ENCODE results near the gene KRT40.

GRCh38 chr17:41026715-41027471 lies 42.8 kb upstream of the KRT40 start, which contains the start of gene KRTAP1-5:
- no peak for TF ChIP-seq CTCF (IDR thresholded peaks at IDR 0.05; ENCODE audit: insufficient read depth, low read length)
- TF ChIP-seq REST (IDR thresholded peaks at IDR 0.05; ENCODE audit: insufficient replicate concordance, low read depth): no peak
- TF ChIP-seq GABPA (IDR thresholded peaks at IDR 0.05; ENCODE audit: low read depth): no peak

Data from HL-60 (cell line).